H1 (cell line): Measurements from ENCODE around the gene STK32C. TPM values are rescaled to one million over a fixed set of nuclear protein-coding genes. Genes with fewer than 3 reads are reported as not detected.
A peak's percentile ranks its signal among the peaks of the same experiment; 100 is the strongest.

ENCODE experiments used
- CTCF ChIA-PET: fragments of 300-600 bp; sonication (Branson Sonifier 250); formaldehyde crosslinking; loops from one replicate; lab custom pipeline; 2021; ENCODE audit not compliant: partially characterized antibody; lab: Charles Lee
- POLR2A ChIA-PET: fragments of 300-600 bp; sonication (Branson Sonifier 250); formaldehyde crosslinking; loops from one replicate; lab custom pipeline; 2021; ENCODE audit warnings: inconsistent platforms; ENCODE audit not compliant: partially characterized antibody; lab: Charles Lee
- DNase-seq, 2 experiments: peaks; one replicate each; pipeline versions ENCODE4 v3.0.0 to v3.0.0-alpha.2; 2010 to 2022; ENCODE audit warnings: low spot score in 2 of 2, low read depth in 1 of 2, mixed read lengths in 1 of 2
- FAIRE-seq: peaks from 2 replicates; lab custom pipeline; 2011; peaks lifted over from hg19 to GRCh38; lab: Jason Lieb, UNC
- H2AFZ ChIP-seq: 2 replicates; pipeline ENCODE4 v1.8.1; 2012; ENCODE audit warnings: low read length, inconsistent platforms
- H2AK5ac ChIP-seq: 2 replicates; pipeline ENCODE4 v1.6.1; 2013; ENCODE audit warnings: low read depth, low read length
- H2BK120ac ChIP-seq: replicated peaks from 2 replicates; pipeline ENCODE3; 2013; ENCODE audit warnings: low read depth, low read length, inconsistent platforms
- H2BK12ac ChIP-seq: 2 replicates; pipeline ENCODE4 v1.6.1; 2013; ENCODE audit warnings: low read depth, low read length
- H2BK15ac ChIP-seq: 2 replicates; pipeline ENCODE4 v1.6.1; 2013; ENCODE audit warnings: low read length
- H2BK20ac ChIP-seq: 2 replicates; pipeline ENCODE4 v1.6.1; 2013; ENCODE audit warnings: low read length
- H2BK5ac ChIP-seq: 2 replicates; pipeline ENCODE4 v1.6.1; 2013; ENCODE audit warnings: low read depth, low read length
- H3K14ac ChIP-seq: 2 replicates; pipeline ENCODE4 v1.6.1; 2013; ENCODE audit warnings: inconsistent platforms; ENCODE audit not compliant: insufficient read length
- H3K18ac ChIP-seq: 2 replicates; pipeline ENCODE4 v1.6.1; 2013; ENCODE audit warnings: low read length; ENCODE audit errors: extremely low read depth
- H3K23ac ChIP-seq: 2 replicates; pipeline ENCODE4 v1.6.1; 2013; ENCODE audit warnings: inconsistent platforms; ENCODE audit not compliant: insufficient read length
- H3K23me2 ChIP-seq: 2 replicates; pipeline ENCODE4 v1.6.1; 2013; ENCODE audit warnings: low read depth, low read length
- H3K27ac ChIP-seq: 2 replicates; pipeline ENCODE4 v1.6.1; 2011; ENCODE audit warnings: low read depth, low read length, inconsistent platforms
- H3K27me3 ChIP-seq, 4 experiments: replicated peaks in 1 of 4; 1 replicate in 1 of 4; 2 replicates in 3 of 4; pipeline versions ENCODE4 v1.6.1 to v1.8.1; 2011 to 2013; ENCODE audit warnings: low read length in 3 of 4, mild to moderate bottlenecking in 3 of 4, inconsistent platforms in 2 of 4, mixed read lengths in 2 of 4, moderate library complexity in 1 of 4; ENCODE audit not compliant: control insufficient read depth in 3 of 4, insufficient read depth in 3 of 4; ENCODE audit errors: extremely low read depth in 1 of 4
- H3K36me3 ChIP-seq, 4 experiments: 2 replicates each; pipeline versions ENCODE4 v1.6.1 to v1.8.1; 2011 to 2013; ENCODE audit warnings: mild to moderate bottlenecking in 4 of 4, low read length in 3 of 4, moderate library complexity in 2 of 4, control low read depth in 1 of 4, inconsistent platforms in 1 of 4; ENCODE audit not compliant: insufficient read depth in 4 of 4, control insufficient read depth in 2 of 4
- H3K4ac ChIP-seq: replicated peaks from 2 replicates; pipeline ENCODE3; 2013; ENCODE audit warnings: low read length, low read depth, mixed read lengths, inconsistent platforms; ENCODE audit not compliant: insufficient read length
- H3K4me1 ChIP-seq, 4 experiments: replicated peaks in 1 of 4; 1 replicate in 1 of 4; 2 replicates in 3 of 4; pipeline versions ENCODE4 v1.6.1 to v1.8.1; 2011 to 2013; ENCODE audit warnings: low read length in 3 of 4, inconsistent platforms in 2 of 4, mixed read lengths in 1 of 4; ENCODE audit not compliant: insufficient read depth in 4 of 4, control insufficient read depth in 3 of 4
- H3K4me2 ChIP-seq, 2 experiments: 2 replicates each; pipeline versions ENCODE4 v1.6.1 to v1.8.1; 2011 to 2013; ENCODE audit warnings: low read depth in 2 of 2, low read length in 2 of 2, control low read depth in 1 of 2, inconsistent platforms in 1 of 2, mild to moderate bottlenecking in 1 of 2; ENCODE audit not compliant: insufficient read depth in 1 of 2
- H3K4me3 ChIP-seq, 4 experiments: fragments of 200-600, 300-600 bp in 1 of 4; sonication (generic), shearing (Covaris generic), sonication (Bioruptor Twin) in 1 of 4; 2 replicates each; pipeline versions ENCODE4 v1.5.1 to v1.8.1; 2011 to 2016; ENCODE audit warnings: low read length in 4 of 4, low read depth in 3 of 4, control low read depth in 2 of 4, inconsistent platforms in 2 of 4, mild to moderate bottlenecking in 2 of 4, mixed read lengths in 1 of 4, moderate library complexity in 1 of 4; ENCODE audit not compliant: insufficient read depth in 2 of 4; ENCODE audit errors: extremely low read depth in 1 of 4
- H3K56ac ChIP-seq: replicated peaks from 2 replicates; pipeline ENCODE3; 2013; ENCODE audit warnings: low read depth, mild to moderate bottlenecking, mixed read lengths, low read length, inconsistent platforms; ENCODE audit not compliant: insufficient read length
- H3K79me1 ChIP-seq: 2 replicates; pipeline ENCODE4 v1.6.1; 2013; ENCODE audit warnings: low read depth, low read length, control low read depth
- H3K79me2 ChIP-seq, 2 experiments: 2 replicates each; pipeline versions ENCODE4 v1.6.1 to v1.8.1; 2012 to 2013; ENCODE audit warnings: low read length in 2 of 2, mild to moderate bottlenecking in 2 of 2, inconsistent platforms in 1 of 2; ENCODE audit not compliant: insufficient read depth in 2 of 2, control insufficient read depth in 1 of 2
- H3K9ac ChIP-seq, 4 experiments: replicated peaks in 1 of 4; 1 replicate in 1 of 4; 2 replicates in 3 of 4; pipeline versions ENCODE4 v1.6.1 to v1.8.1; 2011 to 2013; ENCODE audit warnings: low read depth in 3 of 4, low read length in 3 of 4, control low read depth in 2 of 4, mild to moderate bottlenecking in 2 of 4, moderate library complexity in 2 of 4, inconsistent platforms in 1 of 4; ENCODE audit errors: extremely low read depth in 1 of 4
- H3K9me3 ChIP-seq, 2 experiments: 2 replicates each; pipeline versions ENCODE4 v1.6.1 to v1.8.1; 2012 to 2013; ENCODE audit warnings: mild to moderate bottlenecking in 2 of 2, moderate library complexity in 2 of 2, control low read depth in 1 of 2, inconsistent platforms in 1 of 2, low read depth in 1 of 2, low read length in 1 of 2, mixed read lengths in 1 of 2; ENCODE audit not compliant: insufficient read depth in 2 of 2
- H4K20me1 ChIP-seq, 2 experiments: replicated peaks in 1 of 2; 2 replicates each; pipeline versions ENCODE3 to v1.8.1; 2011 to 2013; ENCODE audit warnings: inconsistent platforms in 2 of 2, low read length in 2 of 2, mild to moderate bottlenecking in 1 of 2; ENCODE audit not compliant: insufficient read depth in 2 of 2, control insufficient read depth in 1 of 2
- H4K5ac ChIP-seq: 2 replicates; pipeline ENCODE4 v1.6.1; 2013; ENCODE audit warnings: low read length, low read depth, mixed read lengths, inconsistent platforms; ENCODE audit not compliant: insufficient read length
- H4K8ac ChIP-seq: 2 replicates; pipeline ENCODE4 v1.8.0; 2013; ENCODE audit warnings: mild to moderate bottlenecking, moderate library complexity, low read length, inconsistent platforms; ENCODE audit not compliant: insufficient read depth; ENCODE audit errors: extremely low read depth
- H4K91ac ChIP-seq: replicated peaks from 2 replicates; pipeline ENCODE3; 2013; ENCODE audit warnings: low read length, mixed read lengths, inconsistent platforms; ENCODE audit not compliant: insufficient read length
- EGR1 ChIP-seq: IDR thresholded peaks from 2 replicates; pipeline ENCODE4 v1.6.1; 2011; ENCODE audit warnings: low read depth, low read length, borderline replicate concordance
- EZH2 ChIP-seq: fragments of 200-600 bp; sonication (generic); IDR thresholded peaks from 2 replicates; pipeline ENCODE4 v1.7.1; 2012; ENCODE audit warnings: low read depth, mild to moderate bottlenecking, moderate library complexity, low read length, inconsistent platforms; ENCODE audit not compliant: severe bottlenecking
- GTF2F1 ChIP-seq: IDR thresholded peaks from 2 replicates; pipeline ENCODE4 v1.6.1; 2012; ENCODE audit warnings: low read depth, low read length, improper control_type of control experiment, borderline replicate concordance
- JUND ChIP-seq: IDR thresholded peaks from 2 replicates; pipeline ENCODE4 v1.6.1; 2011; ENCODE audit warnings: mild to moderate bottlenecking, improper control_type of control experiment, low read length
- WGBS, 2 experiments: shearing (Covaris generic) in 1 of 2; methylation state at CpG; one replicate each; pipeline versions ENCODE4 v1.1.6 to v1.1.7; 2013 to 2015; ENCODE audit warnings: low lambda C conversion rate in 2 of 2, mixed read lengths in 2 of 2, inconsistent platforms in 1 of 2, low coverage in 1 of 2, missing lambda C conversion rate in 1 of 2; ENCODE audit not compliant: insufficient replicate concordance in 2 of 2, insufficient coverage in 1 of 2, insufficient read length in 1 of 2; ENCODE audit errors: extremely low coverage in 1 of 2, missing lambda C conversion rate in 1 of 2; 5-methylcytosine and 5-hydroxymethylcytosine counted together
- polyA plus RNA-seq, 7 experiments: library from polyadenylated mRNA; depleted of rRNA in 3 of 7; stranded (reverse) in 5 of 7; unstranded in 2 of 7; fragments of >200 nt in 5 of 7; fragments of 200-250 nt in 2 of 7; gene quantifications; 1 replicate in 5 of 7; 2 replicates in 1 of 7; 4 replicates in 1 of 7; pipeline versions ENCODE4 v1.2.1 to v1.2.3, GENCODE V29; 2011 to 2013; ENCODE audit warnings: missing spikeins in 2 of 7, mixed read lengths in 2 of 7
- total RNA-seq: library from RNA; stranded (reverse); fragmentation: NEBNext Ultra II Directional; extraction: Animal tissue kit (Norgen Biotek cat#: 25700); gene quantifications from 2 replicates; pipeline ENCODE4 v1.2.1, GENCODE V29; 2021

The STK32C gene
- total and polyA plus RNA-seq, 2 of the 8 experiments (the other 6 are each of a cell fraction or from before 2014, with no cell fraction given): 10.6 to 15.6 TPM

GRCh38 chr10:132320654-132321469, 13.1 kb upstream of the STK32C start:
- Histone ChIP-seq H3K18ac (no peak overlapping the region), H3K4me3 (no peak overlapping the region), H4K91ac (peak overlapping the region; percentile 54), H3K23me2 (no peaks in the 10 kb centered on the region), H2BK12ac (no peak overlapping the region), H3K27me3 (no peaks in the 10 kb centered on the region), H3K9ac (no peak overlapping the region), H3K27ac (no peak overlapping the region), H4K8ac (no peak overlapping the region), H3K9me3 (no peaks in the 10 kb centered on the region), H2AFZ (no peak overlapping the region), H3K4me2 (no peak overlapping the region), H2BK5ac (no peak overlapping the region), H4K20me1 (no peaks in the 10 kb centered on the region), H4K5ac (no peak overlapping the region), H2BK15ac (no peak overlapping the region)
- POLR2A ChIA-PET: no interaction called here
- CTCF ChIA-PET: interaction anchor here (0.6 to 1.1 kb wide), 5 partner anchors 10 to 381 kb away, joined by 3 to 4 read pairs (median 3); no protein-coding TSS in a partner anchor
- no peak for TF ChIP-seq GTF2F1
- no peak for TF ChIP-seq EZH2
- no peak for TF ChIP-seq EGR1
- TF ChIP-seq JUND: no peak
- TF ChIP-seq, all 59 proteins: peak for 0
- no peaks in the 10 kb centered on the region for H3K79me2 ChIP-seq
- no peaks in the 10 kb centered on the region; a peak in 1 of 7 replicates for H3K4me1 ChIP-seq
- no peak overlapping the region for H2BK20ac ChIP-seq
- no peak overlapping the region for H2BK120ac ChIP-seq
- no peak overlapping the region for H3K14ac ChIP-seq
- H3K23ac ChIP-seq: no peak overlapping the region
- WGBS, 2 experiments: 84% methylated on average over 13 of the region's 13 CpGs; no CpG with 5 or more reads in 1 of the 2 experiments
- H3K56ac ChIP-seq: no peak overlapping the region
- FAIRE-seq: no peak
- no peak overlapping the region for H2AK5ac ChIP-seq
- H3K79me1 ChIP-seq: no peaks in the 10 kb centered on the region
- H3K36me3 ChIP-seq: no peaks in the 10 kb centered on the region; a peak in 1 of 8 replicates
- no peak for DNase-seq
- no peak overlapping the region for H3K4ac ChIP-seq
